ENCODE results near the gene INPP5J.

GRCh38 chr22:31095637-31096249 is 27.0 kb upstream of the INPP5J start:
- TF ChIP-seq POLR2A (IDR thresholded peaks at IDR 0.05), result no peak
- no peak for TF ChIP-seq CTCF (IDR thresholded peaks at IDR 0.05)
- no peak for TF ChIP-seq EP300 (IDR thresholded peaks at IDR 0.05)

Measured in tibial nerve (tissue), 4 donors.